ENCODE measurements around the gene PMM1.

- TF ChIP-seq CTCF (IDR thresholded peaks at IDR 0.05 in 4 of 5, conservative IDR thresholded peaks at IDR 0.05 in 1 of 5): no peak
- no peak for TF ChIP-seq POLR2A (IDR thresholded peaks at IDR 0.05)
Observed at GRCh38 chr22:41531715-41532477, 57.7 kb downstream of the PMM1 start.

Measured in gastrocnemius medialis (tissue), 4 donors.